Measurements from ENCODE around the gene SF3A2. TPM values are rescaled to one million over a fixed set of nuclear protein-coding genes. Genes with fewer than 3 reads are reported as not detected.

SF3A2 gene
- total RNA-seq, 1 experiment from 2014 or later = 23.7 TPM

DNA sequence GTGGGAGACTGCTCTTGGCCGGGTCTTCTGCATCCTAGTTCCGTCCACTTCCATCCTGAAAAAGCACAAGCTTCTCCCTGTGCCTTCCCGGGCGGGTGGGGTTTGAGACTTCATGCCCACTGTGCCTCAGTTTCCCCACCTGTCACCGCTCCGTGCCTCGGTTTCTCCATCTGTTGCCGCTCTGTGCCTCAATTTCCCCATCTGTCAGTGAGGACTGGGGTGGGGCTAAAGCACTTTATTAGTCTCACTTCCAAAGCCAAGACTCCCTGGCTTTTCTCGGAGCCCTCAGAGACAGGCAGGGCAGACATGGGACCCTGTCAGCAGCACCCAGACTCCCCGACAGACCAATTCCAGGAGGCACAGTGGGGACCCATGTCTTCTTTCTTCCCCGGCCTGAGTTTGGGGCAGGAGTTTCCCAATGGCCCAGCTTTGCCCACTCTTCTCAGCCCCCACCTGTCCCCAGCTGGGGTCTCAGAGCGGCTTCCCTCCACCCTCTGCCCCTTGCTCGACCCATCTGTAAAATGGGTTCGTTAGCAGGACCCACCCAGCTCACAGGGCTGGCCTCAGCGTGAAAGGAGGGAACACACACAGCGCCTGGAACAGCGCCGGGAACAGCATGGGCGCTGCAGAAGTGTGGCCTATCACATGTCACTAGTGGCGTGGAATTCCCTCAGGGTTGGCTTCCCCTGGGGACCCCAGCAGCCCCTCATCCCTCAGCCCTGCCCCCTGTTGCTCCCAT lies 49.9 kb downstream of the SF3A2 start:
- H3K36me3 ChIP-seq = no peaks in the 10 kb centered on the region
- no peak overlapping the region for H3K4me3 ChIP-seq
- no peaks in the 10 kb centered on the region for H3K27me3 ChIP-seq
- no peaks in the 10 kb centered on the region for H3K9me3 ChIP-seq
- no peak for DNase-seq

GRCh38 chr19:2287585-2288337 lies 51.1 kb downstream of the SF3A2 start:
- no peak for DNase-seq
- Histone ChIP-seq H3K36me3 (no peaks in the 10 kb centered on the region), H3K4me3 (no peak overlapping the region)

GRCh38 chr19:2288338-2288817 lies 51.8 kb downstream of the SF3A2 start:
- Histone ChIP-seq H3K9me3 (no peaks in the 10 kb centered on the region), H3K4me3 (no peak overlapping the region), H3K27me3 (no peaks in the 10 kb centered on the region), H3K36me3 (no peaks in the 10 kb centered on the region)
- no peak for DNase-seq

More at GRCh38 chr19:2287585-2288337, 51.1 kb downstream of the SF3A2 start:
- H3K9me3 ChIP-seq = no peaks in the 10 kb centered on the region
- no peaks in the 10 kb centered on the region for H3K27me3 ChIP-seq

GRCh38 chr19:2288818-2289713 lies 52.4 kb downstream of the SF3A2 start:
- no peaks in the 10 kb centered on the region for H3K27me3 ChIP-seq
- no peak for DNase-seq
- H3K9me3 ChIP-seq = no peaks in the 10 kb centered on the region
- H3K36me3 ChIP-seq = no peaks in the 10 kb centered on the region
- no peak overlapping the region for H3K4me3 ChIP-seq

DNA sequence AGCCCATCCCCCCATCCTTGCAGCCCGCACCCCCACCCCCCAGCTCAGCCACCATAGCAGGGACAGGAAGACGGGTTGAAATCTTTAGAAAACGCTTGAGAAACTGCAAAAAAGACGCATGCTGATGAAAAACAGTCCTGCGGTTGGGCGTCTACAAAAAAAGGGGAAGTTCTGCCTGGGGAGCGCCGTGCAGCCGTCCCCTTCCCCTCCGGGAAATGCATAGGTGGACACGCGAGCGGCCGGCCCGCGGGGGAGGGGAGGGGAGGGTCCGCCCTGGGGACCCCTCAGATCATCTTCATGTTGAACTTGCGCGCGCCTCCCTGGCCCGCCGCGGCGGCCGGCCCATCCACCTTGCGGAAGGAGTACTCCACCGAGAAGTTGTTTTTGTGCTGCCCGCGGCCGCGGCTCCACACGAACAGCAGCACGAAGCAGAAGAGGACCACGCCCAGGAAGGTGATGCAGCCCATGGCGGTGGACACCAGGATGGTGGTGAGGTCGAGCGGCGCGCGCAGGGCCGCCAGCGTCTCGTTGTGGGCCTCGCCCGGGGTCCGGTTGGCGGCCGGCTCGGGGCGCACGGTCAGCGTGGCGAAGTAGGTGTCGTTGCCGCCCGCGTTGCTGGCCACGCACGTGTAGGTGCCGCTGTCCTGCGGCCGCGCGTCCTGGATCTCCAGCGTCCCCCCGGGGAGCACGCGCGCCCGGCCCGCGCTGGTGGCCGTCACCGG lies 53.3 kb downstream of the SF3A2 start:
- H3K4me3 ChIP-seq = no peak overlapping the region
- H3K9me3 ChIP-seq = no peaks in the 10 kb centered on the region
- H3K27me3 ChIP-seq = no peaks in the 10 kb centered on the region
- no peaks in the 10 kb centered on the region for H3K36me3 ChIP-seq
- no peak for DNase-seq

- H3K36me3 ChIP-seq = no peaks in the 10 kb centered on the region
- no peak overlapping the region for H3K4me3 ChIP-seq
- H3K27me3 ChIP-seq = no peaks in the 10 kb centered on the region
- H3K9me3 ChIP-seq = no peaks in the 10 kb centered on the region
- DNase-seq = no peak
Measured at GRCh38 chr19:2290441-2291184, 54.0 kb downstream of the SF3A2 start.

DNA sequence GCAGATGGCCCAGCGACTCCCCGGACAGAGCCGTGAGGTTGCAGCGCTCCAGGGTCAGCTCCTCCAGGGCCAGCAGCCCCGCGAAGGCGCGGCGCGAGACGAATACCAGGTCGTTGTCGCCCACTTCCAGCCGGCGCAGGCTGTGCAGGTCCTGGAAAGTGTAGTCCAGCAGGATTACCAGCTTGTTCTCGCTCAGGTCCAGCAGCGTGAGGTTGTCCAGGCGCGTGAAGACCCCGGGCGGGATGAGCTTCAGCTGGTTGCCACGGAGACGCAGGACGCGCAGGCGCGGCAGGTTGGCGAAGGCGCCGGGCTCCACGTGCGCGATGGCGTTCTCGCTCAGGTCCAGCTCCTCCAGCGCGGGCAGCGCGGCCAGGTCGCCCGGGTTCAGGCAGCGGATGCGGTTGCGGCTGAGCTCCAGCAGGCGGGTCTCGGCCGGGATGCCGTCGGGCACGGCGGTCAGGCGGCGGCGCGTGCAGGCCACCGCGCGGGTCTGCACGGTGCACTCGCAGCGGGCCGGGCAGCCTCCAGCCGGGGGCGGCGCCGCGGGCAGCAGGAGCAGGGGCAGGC lies 54.6 kb downstream of the SF3A2 start:
- no peak for DNase-seq
- Histone ChIP-seq H3K36me3 (no peaks in the 10 kb centered on the region), H3K9me3 (no peaks in the 10 kb centered on the region), H3K4me3 (no peak overlapping the region), H3K27me3 (no peaks in the 10 kb centered on the region)

DNA sequence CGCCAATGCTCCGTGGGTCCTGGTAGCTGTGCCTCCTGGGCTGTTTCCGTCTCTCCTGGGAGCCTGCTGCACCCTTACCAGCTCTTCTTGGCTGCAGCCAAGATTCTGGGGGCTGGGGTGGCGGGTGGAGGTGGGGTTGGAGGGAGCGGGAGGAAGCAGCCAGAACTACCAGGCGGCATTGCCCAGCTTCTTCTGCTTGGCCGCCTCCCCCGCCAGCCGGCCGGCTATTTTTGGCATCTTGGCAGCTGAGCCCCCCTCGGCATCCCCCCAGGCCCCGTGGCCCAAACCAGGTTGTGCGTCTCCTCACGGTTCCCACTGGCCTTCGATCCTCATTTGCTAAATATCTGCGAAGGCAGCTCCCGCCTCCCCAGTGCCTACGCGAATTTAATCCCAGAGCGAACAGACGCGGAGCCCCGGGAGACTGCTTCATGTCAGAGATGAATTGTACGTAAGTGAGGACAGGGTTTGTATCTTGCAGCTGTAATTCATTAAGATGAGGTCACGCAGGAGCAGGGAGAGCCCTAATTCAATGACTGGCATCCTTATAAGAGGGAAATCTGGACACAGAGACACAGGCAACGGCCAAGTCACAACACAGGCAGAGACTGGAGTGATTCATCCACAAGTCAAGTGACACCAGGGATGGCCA lies 58.2 kb downstream of the SF3A2 start:
- H3K4me3 ChIP-seq = no peak overlapping the region
- H3K9me3 ChIP-seq = no peaks in the 10 kb centered on the region
- H3K27me3 ChIP-seq = no peaks in the 10 kb centered on the region
- DNase-seq = no peak
- no peaks in the 10 kb centered on the region for H3K36me3 ChIP-seq

- H3K4me3 ChIP-seq = no peak overlapping the region
- H3K9me3 ChIP-seq = no peaks in the 10 kb centered on the region
- DNase-seq = no peak
- no peaks in the 10 kb centered on the region for H3K36me3 ChIP-seq
- no peaks in the 10 kb centered on the region for H3K27me3 ChIP-seq
Measured at GRCh38 chr19:2296141-2296540, 59.5 kb downstream of the SF3A2 start.

Other genes starting within 250 kb of the SF3A2 start
- gene BTBD2, start 221.1 kb upstream of the SF3A2 start, total RNA-seq (2014; rRNA removed; shearing (Covaris generic); ENCODE audit: low replicate concordance) = 34.4 and 36.4 TPM in 2 replicates
- gene MKNK2, start 185.6 kb upstream of the SF3A2 start, total RNA-seq (2014; rRNA removed; shearing (Covaris generic); ENCODE audit: low replicate concordance) = 17.9 and 38.6 TPM in 2 replicates
- gene MOB3A, start 140.5 kb upstream of the SF3A2 start, total RNA-seq (2014; rRNA removed; shearing (Covaris generic); ENCODE audit: low replicate concordance) = 9.4 and 9.7 TPM in 2 replicates
- not detected in 2 replicates for gene IZUMO4, start 139.9 kb upstream of the SF3A2 start, total RNA-seq (2014; rRNA removed; shearing (Covaris generic); ENCODE audit: low replicate concordance)
- 65.6 and 91.8 TPM in 2 replicates for gene AP3D1, start 85.3 kb upstream of the SF3A2 start, total RNA-seq (2014; rRNA removed; shearing (Covaris generic); ENCODE audit: low replicate concordance)
- 3.5 and 5.4 TPM in 2 replicates for gene DOT1L, start 72.9 kb upstream of the SF3A2 start, total RNA-seq (2014; rRNA removed; shearing (Covaris generic); ENCODE audit: low replicate concordance)
- gene PLEKHJ1, start 495 bp upstream of the SF3A2 start, total RNA-seq (2014; rRNA removed; shearing (Covaris generic); ENCODE audit: low replicate concordance) = 23.1 and 25.6 TPM in 2 replicates
- 0.49 and 4.1 TPM in 2 replicates for gene AMH, start 12.5 kb downstream of the SF3A2 start, total RNA-seq (2014; rRNA removed; shearing (Covaris generic); ENCODE audit: low replicate concordance)
- not detected in 2 replicates for gene JSRP1, start 19.6 kb downstream of the SF3A2 start, total RNA-seq (2014; rRNA removed; shearing (Covaris generic); ENCODE audit: low replicate concordance)
- gene PEAK3, start 45.4 kb downstream of the SF3A2 start, total RNA-seq (2014; rRNA removed; shearing (Covaris generic); ENCODE audit: low replicate concordance) = not detected in 2 replicates
- gene LINGO3, start 71.3 kb downstream of the SF3A2 start, total RNA-seq (2014; rRNA removed; shearing (Covaris generic); ENCODE audit: low replicate concordance) = not detected in 2 replicates
- 73.8 and 259 TPM in 2 replicates for gene LSM7, start 91.8 kb downstream of the SF3A2 start, total RNA-seq (2014; rRNA removed; shearing (Covaris generic); ENCODE audit: low replicate concordance)
- 14.9 and 17.8 TPM in 2 replicates for gene SPPL2B, start 91.9 kb downstream of the SF3A2 start, total RNA-seq (2014; rRNA removed; shearing (Covaris generic); ENCODE audit: low replicate concordance)
- not detected in 2 replicates for gene TMPRSS9, start 123.4 kb downstream of the SF3A2 start, total RNA-seq (2014; rRNA removed; shearing (Covaris generic); ENCODE audit: low replicate concordance)
- 17.2 and 34.5 TPM in 2 replicates for gene TIMM13, start 190.8 kb downstream of the SF3A2 start, total RNA-seq (2014; rRNA removed; shearing (Covaris generic); ENCODE audit: low replicate concordance)
- gene LMNB2, start 220.1 kb downstream of the SF3A2 start, total RNA-seq (2014; rRNA removed; shearing (Covaris generic); ENCODE audit: low replicate concordance) = 124 and 171 TPM in 2 replicates
- 36.4 and 48.7 TPM in 2 replicates for gene GADD45B, start 239.3 kb downstream of the SF3A2 start, total RNA-seq (2014; rRNA removed; shearing (Covaris generic); ENCODE audit: low replicate concordance)

All from MG63 (cell line).